Fibroblast of the aortic adventitia (primary cell): Measurements from ENCODE around the gene LIPG. TPM values are rescaled to one million over a fixed set of nuclear protein-coding genes. Genes with fewer than 3 reads are reported as not detected.

Experiments used
- DNase-seq: peaks from one replicate; pipeline ENCODE4 v3.0.0-alpha.2; 2010; ENCODE audit warnings: low read depth
- H3K4me3 ChIP-seq: 2 replicates; pipeline ENCODE4 v1.5.1; 2011; ENCODE audit warnings: low read depth, mild to moderate bottlenecking, control low read depth, low read length, moderate library complexity
- total RNA-seq: library from RNA; depleted of rRNA; stranded (reverse); fragments of >200 nt; gene quantifications from 2 replicates; pipeline ENCODE4 v1.2.3, GENCODE V29; 2012; ENCODE audit warnings: low replicate concordance
- TF ChIP-seq, protein P1 (sequence below): IDR thresholded peaks from 2 replicates; pipeline ENCODE4 v1.5.1; 2011; ENCODE audit warnings: mild to moderate bottlenecking, low read length, control low read depth, inconsistent platforms; ENCODE audit not compliant: insufficient read depth

Gene LIPG
- total RNA-seq, 1 donor, result 2.7 TPM

DNA sequence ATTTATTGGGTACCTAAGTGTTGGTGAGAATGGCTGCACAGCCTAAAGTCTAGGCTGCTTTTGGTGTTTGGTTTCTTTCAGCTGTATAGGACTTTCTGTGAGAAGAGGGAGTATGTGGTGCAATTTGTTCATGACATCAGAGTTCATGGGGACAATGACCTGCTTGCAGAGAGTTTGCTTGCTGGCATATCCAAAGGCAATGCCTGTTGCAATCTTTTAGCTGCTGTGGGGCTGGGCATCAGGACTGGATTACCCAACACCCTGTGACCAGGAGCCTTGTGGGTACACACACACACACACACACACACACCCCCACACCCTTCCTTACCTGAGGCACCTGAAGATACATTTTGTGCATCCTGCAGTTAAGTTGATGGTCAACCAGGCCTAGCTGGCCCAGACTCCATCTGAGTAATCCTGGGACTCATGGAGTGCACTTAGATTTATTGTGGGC, 68.4 kb downstream of the LIPG start:
- TF ChIP-seq, protein P1, sequence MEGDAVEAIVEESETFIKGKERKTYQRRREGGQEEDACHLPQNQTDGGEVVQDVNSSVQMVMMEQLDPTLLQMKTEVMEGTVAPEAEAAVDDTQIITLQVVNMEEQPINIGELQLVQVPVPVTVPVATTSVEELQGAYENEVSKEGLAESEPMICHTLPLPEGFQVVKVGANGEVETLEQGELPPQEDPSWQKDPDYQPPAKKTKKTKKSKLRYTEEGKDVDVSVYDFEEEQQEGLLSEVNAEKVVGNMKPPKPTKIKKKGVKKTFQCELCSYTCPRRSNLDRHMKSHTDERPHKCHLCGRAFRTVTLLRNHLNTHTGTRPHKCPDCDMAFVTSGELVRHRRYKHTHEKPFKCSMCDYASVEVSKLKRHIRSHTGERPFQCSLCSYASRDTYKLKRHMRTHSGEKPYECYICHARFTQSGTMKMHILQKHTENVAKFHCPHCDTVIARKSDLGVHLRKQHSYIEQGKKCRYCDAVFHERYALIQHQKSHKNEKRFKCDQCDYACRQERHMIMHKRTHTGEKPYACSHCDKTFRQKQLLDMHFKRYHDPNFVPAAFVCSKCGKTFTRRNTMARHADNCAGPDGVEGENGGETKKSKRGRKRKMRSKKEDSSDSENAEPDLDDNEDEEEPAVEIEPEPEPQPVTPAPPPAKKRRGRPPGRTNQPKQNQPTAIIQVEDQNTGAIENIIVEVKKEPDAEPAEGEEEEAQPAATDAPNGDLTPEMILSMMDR, result no peak
- no peak overlapping the region for H3K4me3 ChIP-seq
- DNase-seq, result no peak

DNA sequence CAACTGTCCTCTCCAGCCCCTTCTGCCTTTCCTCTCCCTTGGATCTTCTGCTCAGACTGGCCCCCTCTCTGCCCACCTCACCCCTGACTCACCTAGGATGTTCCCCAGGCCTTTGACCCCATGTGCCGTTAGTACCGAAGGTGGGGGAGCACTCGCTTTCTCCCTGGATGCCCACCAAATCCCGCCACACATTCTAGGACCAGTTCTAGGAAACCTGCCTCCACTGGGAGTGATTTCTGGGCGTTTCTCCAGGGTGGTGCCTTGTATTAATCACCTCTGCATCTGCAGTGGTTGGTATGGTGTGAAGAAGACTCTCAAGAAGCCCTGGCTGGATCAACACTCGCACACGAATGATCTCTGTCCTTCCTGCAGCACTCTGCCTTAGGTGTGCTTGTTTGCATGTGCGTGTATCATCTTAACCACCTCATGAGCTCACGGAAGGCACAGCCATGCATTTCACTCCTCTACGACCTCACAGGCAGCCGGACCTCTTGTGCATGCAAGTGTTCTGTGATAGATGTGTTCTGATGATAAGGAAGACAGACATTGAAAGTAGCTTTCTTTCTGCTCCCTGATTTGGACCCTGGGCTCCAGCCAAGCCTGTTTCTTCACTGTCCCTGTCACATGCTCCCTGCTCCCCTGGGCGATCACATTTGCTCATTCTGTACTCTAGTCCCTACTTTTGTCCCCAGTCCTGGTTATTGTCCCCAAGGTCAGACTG, 69.4 kb downstream of the LIPG start:
- DNase-seq, result no peak
- TF ChIP-seq, protein P1, result no peak
- no peak overlapping the region for H3K4me3 ChIP-seq

DNA sequence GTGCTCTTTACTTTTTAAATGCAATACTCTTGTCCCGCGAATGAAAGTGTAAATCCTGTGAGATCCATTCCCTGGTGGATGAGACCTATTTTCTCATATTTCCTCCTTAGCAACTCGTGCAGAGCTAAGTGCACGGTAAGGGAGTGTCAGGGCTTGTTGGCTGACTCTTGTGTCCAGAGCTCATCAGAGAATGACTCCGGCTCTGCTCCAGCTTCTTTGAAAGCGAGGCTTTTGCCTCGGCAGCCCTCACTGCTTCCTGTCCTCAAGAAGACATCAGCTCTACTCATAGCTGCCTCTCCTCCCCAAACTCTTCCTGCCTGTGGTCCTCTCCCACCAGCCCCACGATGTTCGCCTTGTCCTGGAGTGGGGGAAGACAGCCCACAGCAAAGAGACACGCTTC, 70.7 kb downstream of the LIPG start:
- no peak for DNase-seq
- TF ChIP-seq, protein P1, result no peak
- no peak overlapping the region for H3K4me3 ChIP-seq

DNA sequence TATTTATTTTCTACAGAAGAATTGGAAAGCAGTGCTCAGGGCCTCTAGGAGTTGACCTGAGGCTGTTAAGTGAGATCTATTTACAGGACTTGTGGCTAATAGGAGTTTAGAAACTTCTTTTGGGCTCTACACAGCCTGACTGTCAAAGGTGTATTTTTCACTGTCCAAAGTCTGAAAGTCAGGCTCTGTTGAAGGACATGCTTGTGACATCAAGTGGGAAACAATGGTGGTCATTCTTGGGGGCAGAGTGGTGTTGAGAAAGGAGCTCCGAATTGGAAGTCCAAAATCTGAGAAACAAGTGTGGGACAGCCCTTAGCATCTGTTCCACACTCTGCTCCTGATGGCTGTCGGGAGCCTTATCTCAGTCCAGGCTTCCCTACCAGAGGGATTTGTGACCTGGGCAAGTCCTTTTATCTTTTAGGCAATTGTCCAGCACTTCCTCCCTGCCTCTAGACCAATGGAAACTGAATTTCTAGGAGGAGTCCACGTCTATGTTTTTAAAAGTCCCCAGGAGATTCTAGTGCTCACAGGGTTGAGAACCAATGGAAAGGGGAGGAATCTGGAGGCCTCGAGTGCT, 76.4 kb downstream of the LIPG start:
- DNase-seq, result no peak
- no peak overlapping the region for H3K4me3 ChIP-seq
- TF ChIP-seq, protein P1, result no peak

DNA sequence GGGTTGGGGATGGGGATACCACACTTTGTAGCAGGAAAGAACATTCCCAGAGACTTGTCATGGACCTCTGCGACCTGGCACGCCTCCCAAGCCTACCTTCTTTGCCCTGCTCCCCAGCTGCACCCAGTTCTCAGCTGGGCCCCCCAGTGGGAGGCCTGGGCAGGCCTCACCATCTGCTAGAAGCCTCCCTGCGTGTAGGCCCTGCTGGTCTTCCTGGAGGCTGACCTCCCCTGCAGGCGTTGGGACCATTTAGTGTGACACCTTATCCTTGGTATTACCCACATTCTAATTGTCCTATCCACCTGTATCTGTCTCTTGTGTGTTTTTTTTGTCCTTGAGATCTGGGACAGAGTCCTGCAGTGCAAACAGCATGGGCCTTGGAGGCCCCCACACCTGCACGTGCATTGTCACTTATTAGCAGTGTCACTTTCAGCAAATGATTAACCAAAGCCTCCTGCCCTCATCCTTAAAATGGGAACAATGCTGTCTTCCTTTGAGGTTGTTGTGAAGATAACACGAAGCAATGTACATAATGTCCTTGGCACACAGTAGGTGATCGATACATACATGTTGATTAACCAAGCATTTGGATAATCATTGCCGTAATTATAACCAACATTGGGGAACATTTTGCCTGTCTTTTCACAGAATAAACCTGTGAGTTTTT, 77.2 kb downstream of the LIPG start:
- H3K4me3 ChIP-seq, result no peak overlapping the region
- DNase-seq, result no peak
- TF ChIP-seq, protein P1, result no peak

DNA sequence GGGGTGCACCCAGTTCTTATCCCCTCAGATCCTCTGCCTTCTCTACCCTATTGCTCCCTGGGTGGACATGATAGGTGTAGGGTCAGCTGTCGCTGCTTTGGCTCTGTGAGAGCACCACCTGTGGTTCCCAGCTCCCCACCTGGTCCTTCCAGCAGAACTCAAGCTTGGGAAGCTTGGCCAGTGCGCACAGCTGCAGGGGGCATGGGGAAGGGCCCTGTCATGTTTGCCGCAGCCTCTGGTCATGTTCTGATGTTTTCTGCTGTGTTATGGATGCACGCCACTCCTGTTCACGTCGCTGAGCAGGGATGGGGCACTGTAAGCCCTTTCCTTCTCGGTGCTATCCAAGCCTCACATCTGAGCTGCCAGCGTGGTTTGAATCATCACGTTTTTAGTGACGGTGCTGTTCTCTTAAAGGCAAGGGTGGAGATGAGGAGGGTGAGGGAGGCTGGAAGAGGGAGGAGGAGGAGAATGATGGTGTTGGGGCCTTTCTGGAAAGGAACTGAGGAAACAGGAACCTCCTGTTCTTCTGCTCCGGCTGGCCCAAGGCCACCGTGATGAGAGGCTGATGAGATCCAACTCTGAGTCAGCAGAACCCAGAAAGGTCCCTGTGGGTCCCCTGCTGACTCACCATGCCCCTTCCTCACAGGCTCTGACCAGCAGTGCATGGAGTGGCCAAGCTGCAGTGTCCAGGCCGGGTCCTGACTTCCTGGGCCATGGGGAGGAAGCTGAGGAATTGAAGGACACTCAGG, 78.0 kb downstream of the LIPG start:
- TF ChIP-seq, protein P1, result no peak
- no peak overlapping the region for H3K4me3 ChIP-seq
- DNase-seq, result no peak
